Nephron (organoid): Measurements from ENCODE around the gene CSTF3.
A peak's percentile ranks its signal among the peaks of the same experiment; 100 is the strongest.
"Not testable (repeated sequence)": the region's sequence is repeated elsewhere in the genome, so short reads cannot be mapped to it uniquely, and the experiment has no call there.

Source experiments
- H3K27ac Mint-ChIP-seq, 3 experiments: 2 replicates each; pipeline ENCODE4 v1.8.0; 2020; ENCODE audit warnings: mixed read lengths in 3 of 3, mild to moderate bottlenecking in 2 of 3, moderate library complexity in 1 of 3
- H3K27me3 Mint-ChIP-seq: 2 replicates; pipeline ENCODE4 v1.8.0; 2021; ENCODE audit warnings: low read depth, mild to moderate bottlenecking, moderate library complexity, mixed read lengths
- H3K36me3 Mint-ChIP-seq: 2 replicates; pipeline ENCODE4 v1.8.0; 2020; ENCODE audit warnings: low read depth, mixed read lengths
- H3K4me1 Mint-ChIP-seq: 2 replicates; pipeline ENCODE4 v1.8.0; 2020; ENCODE audit warnings: mixed read lengths
- H3K4me3 Mint-ChIP-seq, 3 experiments: 2 replicates each; pipeline ENCODE4 v1.8.0; 2020; ENCODE audit warnings: mild to moderate bottlenecking in 3 of 3, mixed read lengths in 3 of 3, moderate library complexity in 2 of 3
- H3K9me3 Mint-ChIP-seq: 2 replicates; pipeline ENCODE4 v1.8.0; 2020; ENCODE audit warnings: mixed read lengths
- TF ChIP-seq, protein P1 (sequence below), 3 experiments: fragments of 200-600 bp; sonication (generic); IDR thresholded peaks; one replicate each; pipeline ENCODE4 v1.5.0; 2021; ENCODE audit warnings: antibody characterized with exemption in 3 of 3; ENCODE audit not compliant: unreplicated experiment in 3 of 3

Gene CSTF3

GRCh38 chr11:33171251-33171650, 10.0 kb upstream of the CSTF3 start:
- no peak overlapping the region for H3K27ac Mint-ChIP-seq
- TF ChIP-seq, protein P1, sequence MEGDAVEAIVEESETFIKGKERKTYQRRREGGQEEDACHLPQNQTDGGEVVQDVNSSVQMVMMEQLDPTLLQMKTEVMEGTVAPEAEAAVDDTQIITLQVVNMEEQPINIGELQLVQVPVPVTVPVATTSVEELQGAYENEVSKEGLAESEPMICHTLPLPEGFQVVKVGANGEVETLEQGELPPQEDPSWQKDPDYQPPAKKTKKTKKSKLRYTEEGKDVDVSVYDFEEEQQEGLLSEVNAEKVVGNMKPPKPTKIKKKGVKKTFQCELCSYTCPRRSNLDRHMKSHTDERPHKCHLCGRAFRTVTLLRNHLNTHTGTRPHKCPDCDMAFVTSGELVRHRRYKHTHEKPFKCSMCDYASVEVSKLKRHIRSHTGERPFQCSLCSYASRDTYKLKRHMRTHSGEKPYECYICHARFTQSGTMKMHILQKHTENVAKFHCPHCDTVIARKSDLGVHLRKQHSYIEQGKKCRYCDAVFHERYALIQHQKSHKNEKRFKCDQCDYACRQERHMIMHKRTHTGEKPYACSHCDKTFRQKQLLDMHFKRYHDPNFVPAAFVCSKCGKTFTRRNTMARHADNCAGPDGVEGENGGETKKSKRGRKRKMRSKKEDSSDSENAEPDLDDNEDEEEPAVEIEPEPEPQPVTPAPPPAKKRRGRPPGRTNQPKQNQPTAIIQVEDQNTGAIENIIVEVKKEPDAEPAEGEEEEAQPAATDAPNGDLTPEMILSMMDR (IDR thresholded peaks at IDR 0.05; ENCODE audit: unreplicated experiment in 3 of 3): no peak
- no peaks in the 10 kb centered on the region for H3K9me3 Mint-ChIP-seq
- H3K4me1 Mint-ChIP-seq: peaks cover 18% of the 10 kb centered on the region
- no peaks in the 10 kb centered on the region for H3K27me3 Mint-ChIP-seq
- no peaks in the 10 kb centered on the region for H3K36me3 Mint-ChIP-seq
- H3K4me3 Mint-ChIP-seq: no peak overlapping the region

DNA sequence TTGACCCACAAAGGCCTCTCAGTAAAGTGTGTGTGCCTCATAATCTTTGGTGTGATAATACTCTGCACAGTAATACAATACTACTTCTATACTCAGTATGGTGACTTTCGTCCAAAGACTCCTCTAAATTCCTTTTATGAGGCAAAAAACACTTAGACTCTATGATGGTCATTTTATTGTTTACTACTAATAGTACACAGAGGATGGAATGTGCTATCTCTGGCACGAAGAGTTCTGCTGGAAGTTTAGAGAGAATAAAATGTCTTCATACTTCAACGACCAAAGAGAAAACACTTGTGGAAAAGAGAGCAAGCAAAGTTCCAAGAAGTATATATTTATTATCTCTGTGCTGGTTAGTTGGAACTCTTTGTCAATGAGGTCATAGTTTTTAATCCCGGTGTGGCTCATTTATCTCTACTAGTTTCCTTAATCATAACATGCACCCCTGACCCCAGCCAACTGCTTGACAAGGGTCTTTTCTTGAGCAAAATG, 7.5 kb upstream of the CSTF3 start:
- H3K36me3 Mint-ChIP-seq: no peaks in the 10 kb centered on the region
- no peaks in the 10 kb centered on the region for H3K9me3 Mint-ChIP-seq
- no peaks in the 10 kb centered on the region for H3K27me3 Mint-ChIP-seq
- no peak overlapping the region for H3K4me3 Mint-ChIP-seq
- H3K27ac Mint-ChIP-seq: peak overlapping the region; percentile 67 to 71 (median 70)
- TF ChIP-seq, protein P1 (IDR thresholded peaks at IDR 0.05; ENCODE audit: unreplicated experiment in 3 of 3): no peak
- H3K4me1 Mint-ChIP-seq: peaks cover 21% of the 10 kb centered on the region

DNA sequence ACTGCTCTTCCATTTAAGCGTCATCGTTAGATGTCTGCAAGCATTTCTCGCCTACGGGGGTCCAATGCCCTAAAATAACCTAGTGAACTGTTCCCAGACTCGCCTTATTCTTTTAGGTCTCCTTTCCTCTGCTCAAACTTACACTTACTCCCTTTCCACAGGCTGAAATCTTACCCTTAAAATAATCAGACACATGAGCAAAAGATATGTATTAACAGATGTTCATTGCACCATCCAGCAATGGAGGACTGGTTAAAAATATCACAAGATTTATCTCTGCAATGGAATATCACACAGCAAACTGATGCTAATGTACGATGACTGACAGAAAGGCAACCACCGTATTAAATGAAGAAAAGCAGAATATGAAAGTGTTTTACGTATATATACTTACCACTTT, 1.6 kb upstream of the CSTF3 start:
- no peaks in the 10 kb centered on the region for H3K27me3 Mint-ChIP-seq
- H3K27ac Mint-ChIP-seq: peak overlapping the region; percentile 44 to 88 (median 86)
- TF ChIP-seq, protein P1 (IDR thresholded peaks at IDR 0.05; ENCODE audit: unreplicated experiment in 3 of 3): no peak
- H3K36me3 Mint-ChIP-seq: peaks cover 20% of the 10 kb centered on the region
- no peaks in the 10 kb centered on the region for H3K9me3 Mint-ChIP-seq
- peaks cover 46% of the 10 kb centered on the region for H3K4me1 Mint-ChIP-seq
- peak overlapping the region; percentile 62 to 80 (median 73) for H3K4me3 Mint-ChIP-seq

- H3K4me3 Mint-ChIP-seq: peak overlapping the region; percentile 99 to 100 (median 100)
- H3K27ac Mint-ChIP-seq: peak overlapping the region; percentile 98 to 99 (median 99)
- H3K9me3 Mint-ChIP-seq: no peaks in the 10 kb centered on the region
- no peaks in the 10 kb centered on the region for H3K27me3 Mint-ChIP-seq
- H3K4me1 Mint-ChIP-seq: peaks cover 53% of the 10 kb centered on the region
- H3K36me3 Mint-ChIP-seq: peaks cover 27% of the 10 kb centered on the region
- TF ChIP-seq, protein P1 (IDR thresholded peaks at IDR 0.05; ENCODE audit: unreplicated experiment in 3 of 3): no peak
Observed at GRCh38 chr11:33160587-33160986, 693 bp downstream of the CSTF3 start.

DNA sequence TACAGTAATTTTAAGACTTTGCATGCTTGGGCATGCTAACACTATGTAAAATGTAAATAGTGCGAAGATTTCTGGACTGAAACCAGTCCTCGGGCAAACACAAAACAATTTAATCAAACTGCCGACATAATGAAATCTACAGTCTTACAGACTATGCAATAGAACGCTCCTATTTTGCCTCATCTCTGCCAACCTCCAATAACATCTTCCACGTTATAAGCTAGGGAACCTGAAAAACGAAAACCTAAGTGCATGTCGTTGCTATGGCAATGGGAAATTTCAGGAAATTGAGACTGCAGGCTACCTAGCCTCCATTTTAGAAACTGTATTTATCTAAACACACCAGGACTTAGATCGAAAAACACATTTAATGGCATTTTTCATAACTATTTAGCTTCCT, 1.1 kb downstream of the CSTF3 start:
- Mint-ChIP-seq H3K27ac (peak overlapping the region; percentile 54 to 99 (median 98)), H3K9me3 (no peaks in the 10 kb centered on the region), H3K36me3 (peaks cover 31% of the 10 kb centered on the region), H3K4me1 (peaks cover 56% of the 10 kb centered on the region), H3K27me3 (no peaks in the 10 kb centered on the region), H3K4me3 (peak overlapping the region; percentile 99 to 100 (median 100))
- TF ChIP-seq, protein P1 (IDR thresholded peaks at IDR 0.05; ENCODE audit: unreplicated experiment in 3 of 3): no peak

DNA sequence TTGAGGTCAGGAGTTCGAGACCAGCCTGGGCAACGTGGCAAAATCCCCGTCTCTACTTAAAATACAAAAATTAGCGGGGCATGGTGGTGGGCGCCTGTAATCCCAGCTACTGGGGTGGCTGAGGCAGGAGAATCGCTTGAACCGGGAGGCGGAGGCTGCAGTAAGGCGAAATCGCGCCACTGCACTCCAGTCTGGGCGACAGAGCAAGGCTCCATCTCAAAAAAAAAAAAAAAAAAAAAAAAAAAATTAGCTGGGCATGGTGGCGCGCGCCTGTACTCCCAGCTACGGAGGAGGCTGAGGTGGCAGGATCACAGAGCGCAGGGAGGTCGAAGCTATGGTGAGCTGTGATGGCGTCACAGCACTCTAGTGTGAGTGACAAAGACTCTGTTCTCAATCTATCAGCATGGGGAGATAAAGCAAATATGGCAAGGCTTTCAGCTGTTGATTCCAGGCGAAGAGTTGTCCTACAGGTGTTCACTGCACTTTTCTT, 1.9 kb downstream of the CSTF3 start:
- Mint-ChIP-seq H3K4me1 (peaks cover 56% of the 10 kb centered on the region), H3K4me3 (peak overlapping the region; percentile 99 to 100 (median 100)), H3K27ac (peak overlapping the region in 2 of 3 experiments; percentile 54 to 98), H3K36me3 (peaks cover 37% of the 10 kb centered on the region)
- not testable (repeated sequence) for H3K9me3 Mint-ChIP-seq, H3K27me3 Mint-ChIP-seq
